Vagina (tissue), 2 donors: ENCODE measurements around the gene AK1. TPM values are rescaled to one million over a fixed set of nuclear protein-coding genes. Genes with fewer than 3 reads are reported as not detected.

Experiments
- DNase-seq, 2 donors: peaks; one replicate each; pipeline ENCODE4 v3.0.0-alpha.2; 2017; ENCODE audit errors: extremely low spot score in 2 of 2
- H3K27ac ChIP-seq: fragments of 200-600 bp; sonication (generic); one replicate; pipeline ENCODE4 v1.5.1; 2019
- H3K27me3 ChIP-seq: fragments of 200-600 bp; sonication (generic); one replicate; pipeline ENCODE4 v1.5.1; 2019
- H3K36me3 ChIP-seq, 2 donors: fragments of 200-600 bp; sonication (generic); one replicate each; pipeline ENCODE4 v1.5.1; 2017 to 2019
- H3K4me1 ChIP-seq: fragments of 200-600 bp; sonication (generic); one replicate; pipeline ENCODE4 v1.5.1; 2019
- H3K4me3 ChIP-seq, 2 donors: fragments of 200-600 bp; sonication (generic); 1 replicate in 1 of 2; 2 replicates in 1 of 2; pipeline ENCODE4 v1.5.1; 2016 to 2019
- H3K9me3 ChIP-seq: fragments of 200-600 bp; sonication (generic); one replicate; pipeline ENCODE4 v1.5.1; 2019
- POLR2A ChIP-seq, 2 donors: fragments of 450-650 bp; IDR thresholded peaks; one replicate each; pipeline ENCODE4 v1.6.1; 2017; ENCODE audit warnings: antibody characterized with exemption in 2 of 2, mild to moderate bottlenecking in 2 of 2, moderate library complexity in 2 of 2
- POLR2AphosphoS5 ChIP-seq, 2 donors: sonication (generic); formaldehyde crosslinking; IDR thresholded peaks; one replicate each; pipeline ENCODE4 v1.9.0; 2017; ENCODE audit warnings: antibody characterized with exemption in 2 of 2, mild to moderate bottlenecking in 2 of 2, low read depth in 1 of 2; ENCODE audit not compliant: insufficient read depth in 1 of 2
- intact Hi-C: fragments of 100-400 bp; cut with DNase I; formaldehyde crosslinking; loops from one replicate; pipeline ENCODE4 v1.15.1; 2023
- total RNA-seq: library from RNA; depleted of rRNA; stranded (reverse); fragments of >200 nt; gene quantifications from one replicate; pipeline ENCODE4 v1.2.3, GENCODE V29; 2016
- TF ChIP-seq, protein P1 (sequence below), 3 experiments: fragments of 450-650 bp in 2 of 3; fragments of 200-600 bp in 1 of 3; sonication (generic) in 1 of 3; IDR thresholded peaks; one replicate each; pipeline ENCODE4 v1.5.1; 2017 to 2019; ENCODE audit warnings: antibody characterized with exemption in 3 of 3, mild to moderate bottlenecking in 2 of 3, moderate library complexity in 2 of 3

AK1 gene
- total RNA-seq, 1 donor from 2014 or later, result 33.4 TPM

DNA sequence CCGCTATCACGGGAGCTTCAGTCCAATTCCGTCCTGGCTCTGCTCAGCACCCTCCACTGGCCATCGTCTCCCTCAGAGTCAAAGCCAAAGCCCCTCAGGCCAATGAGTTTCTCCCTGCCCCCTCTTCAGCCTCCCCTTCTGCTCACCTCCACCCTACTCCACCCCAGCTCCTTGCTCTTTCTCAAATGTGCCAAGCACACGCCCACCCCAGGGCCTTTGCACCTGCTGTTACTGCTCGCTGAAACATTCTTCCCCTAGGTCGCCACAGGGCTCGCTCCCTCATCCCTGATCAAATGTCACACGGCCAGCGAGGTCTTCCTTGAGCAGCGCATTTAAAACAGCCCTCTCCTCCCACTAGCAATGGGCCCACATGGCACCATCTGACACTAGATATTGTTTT, 16.7 kb downstream of the AK1 start:
- peaks cover 29% of the 10 kb centered on the region for H3K4me1 ChIP-seq
- no peaks in the 10 kb centered on the region for H3K36me3 ChIP-seq
- intact Hi-C loops, result no loop called here
- H3K27ac ChIP-seq, result no peak overlapping the region
- no peak overlapping the region for H3K4me3 ChIP-seq
- TF ChIP-seq, protein P1, sequence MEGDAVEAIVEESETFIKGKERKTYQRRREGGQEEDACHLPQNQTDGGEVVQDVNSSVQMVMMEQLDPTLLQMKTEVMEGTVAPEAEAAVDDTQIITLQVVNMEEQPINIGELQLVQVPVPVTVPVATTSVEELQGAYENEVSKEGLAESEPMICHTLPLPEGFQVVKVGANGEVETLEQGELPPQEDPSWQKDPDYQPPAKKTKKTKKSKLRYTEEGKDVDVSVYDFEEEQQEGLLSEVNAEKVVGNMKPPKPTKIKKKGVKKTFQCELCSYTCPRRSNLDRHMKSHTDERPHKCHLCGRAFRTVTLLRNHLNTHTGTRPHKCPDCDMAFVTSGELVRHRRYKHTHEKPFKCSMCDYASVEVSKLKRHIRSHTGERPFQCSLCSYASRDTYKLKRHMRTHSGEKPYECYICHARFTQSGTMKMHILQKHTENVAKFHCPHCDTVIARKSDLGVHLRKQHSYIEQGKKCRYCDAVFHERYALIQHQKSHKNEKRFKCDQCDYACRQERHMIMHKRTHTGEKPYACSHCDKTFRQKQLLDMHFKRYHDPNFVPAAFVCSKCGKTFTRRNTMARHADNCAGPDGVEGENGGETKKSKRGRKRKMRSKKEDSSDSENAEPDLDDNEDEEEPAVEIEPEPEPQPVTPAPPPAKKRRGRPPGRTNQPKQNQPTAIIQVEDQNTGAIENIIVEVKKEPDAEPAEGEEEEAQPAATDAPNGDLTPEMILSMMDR (IDR thresholded peaks at IDR 0.05), result no peak
- TF ChIP-seq POLR2A (IDR thresholded peaks at IDR 0.05), result no peak
- TF ChIP-seq POLR2AphosphoS5 (IDR thresholded peaks at IDR 0.05; ENCODE audit: insufficient read depth in 1 of 2, low read depth in 1 of 2), result no peak
- no peaks in the 10 kb centered on the region for H3K27me3 ChIP-seq
- H3K9me3 ChIP-seq, result no peaks in the 10 kb centered on the region
- DNase-seq, result no peak

DNA sequence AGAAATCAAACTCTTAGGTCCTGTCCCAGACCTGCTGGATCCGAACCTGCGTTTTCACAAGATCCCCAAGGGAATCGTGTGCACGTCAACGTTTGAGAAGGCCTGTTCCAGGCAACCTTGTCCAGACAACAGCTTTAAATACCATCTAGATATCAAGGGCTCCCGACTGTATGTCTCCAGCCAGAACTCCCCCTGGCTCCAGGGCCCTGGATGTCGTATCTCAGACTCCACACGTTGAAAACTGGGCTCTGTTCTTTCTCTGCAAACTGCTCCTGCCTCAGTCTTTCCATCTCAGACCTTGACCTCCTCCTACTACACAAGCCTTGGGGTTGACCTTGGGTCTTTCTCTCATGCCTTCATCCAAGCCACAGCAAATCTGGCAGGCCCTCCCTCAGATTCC, 17.2 kb downstream of the AK1 start:
- intact Hi-C loops, result no loop called here
- Histone ChIP-seq H3K4me3 (no peak overlapping the region), H3K27ac (no peak overlapping the region), H3K27me3 (no peaks in the 10 kb centered on the region), H3K9me3 (no peaks in the 10 kb centered on the region), H3K4me1 (peaks cover 32% of the 10 kb centered on the region), H3K36me3 (no peaks in the 10 kb centered on the region)
- no peak for TF ChIP-seq POLR2AphosphoS5 (IDR thresholded peaks at IDR 0.05; ENCODE audit: insufficient read depth in 1 of 2, low read depth in 1 of 2)
- DNase-seq, result no peak

DNA sequence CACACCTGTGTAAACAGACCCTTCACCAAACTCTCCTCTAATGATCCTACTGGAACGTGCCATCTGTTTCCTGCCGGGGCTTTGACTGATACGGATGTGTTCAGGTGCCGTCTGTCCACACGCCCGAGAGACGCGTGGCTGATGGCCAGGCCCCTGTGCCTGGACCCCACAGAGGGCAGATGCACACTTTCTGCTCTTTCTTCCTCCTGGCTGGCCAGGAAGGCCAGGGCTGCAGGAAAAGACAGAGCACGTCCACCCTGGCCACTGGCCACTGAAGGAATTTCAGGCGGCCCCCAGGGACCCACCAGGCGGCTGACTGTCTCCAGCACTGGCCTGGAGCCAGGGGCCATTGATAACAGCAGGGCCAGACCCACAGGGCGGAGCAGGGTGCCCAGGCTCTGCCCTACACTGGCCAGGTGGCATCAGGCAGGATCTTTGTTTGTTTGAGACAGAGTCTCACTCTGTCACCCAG, 19.4 kb downstream of the AK1 start:
- intact Hi-C loops, result no loop called here
- no peaks in the 10 kb centered on the region for H3K36me3 ChIP-seq
- TF ChIP-seq POLR2A (IDR thresholded peaks at IDR 0.05) (no peak), POLR2AphosphoS5 (IDR thresholded peaks at IDR 0.05; ENCODE audit: insufficient read depth in 1 of 2, low read depth in 1 of 2) (no peak)
- TF ChIP-seq, protein P1 (IDR thresholded peaks at IDR 0.05), result no peak
- H3K27me3 ChIP-seq, result no peaks in the 10 kb centered on the region
- H3K27ac ChIP-seq, result no peak overlapping the region
- no peaks in the 10 kb centered on the region for H3K9me3 ChIP-seq
- no peak overlapping the region for H3K4me3 ChIP-seq
- no peak for DNase-seq
- H3K4me1 ChIP-seq, result peaks cover 50% of the 10 kb centered on the region

- Histone ChIP-seq H3K4me3 (no peak overlapping the region), H3K27ac (no peak overlapping the region), H3K36me3 (no peaks in the 10 kb centered on the region), H3K9me3 (no peaks in the 10 kb centered on the region), H3K4me1 (peaks cover 54% of the 10 kb centered on the region), H3K27me3 (no peaks in the 10 kb centered on the region)
- intact Hi-C loops, result no loop called here
- no peak for DNase-seq
- TF ChIP-seq POLR2A (IDR thresholded peaks at IDR 0.05), result no peak
- no peak for TF ChIP-seq POLR2AphosphoS5 (IDR thresholded peaks at IDR 0.05; ENCODE audit: insufficient read depth in 1 of 2, low read depth in 1 of 2)
- TF ChIP-seq, protein P1 (IDR thresholded peaks at IDR 0.05), result no peak
These were observed 20.2 kb downstream of the AK1 start for GRCh38 chr9:127857278-127857677.

DNA sequence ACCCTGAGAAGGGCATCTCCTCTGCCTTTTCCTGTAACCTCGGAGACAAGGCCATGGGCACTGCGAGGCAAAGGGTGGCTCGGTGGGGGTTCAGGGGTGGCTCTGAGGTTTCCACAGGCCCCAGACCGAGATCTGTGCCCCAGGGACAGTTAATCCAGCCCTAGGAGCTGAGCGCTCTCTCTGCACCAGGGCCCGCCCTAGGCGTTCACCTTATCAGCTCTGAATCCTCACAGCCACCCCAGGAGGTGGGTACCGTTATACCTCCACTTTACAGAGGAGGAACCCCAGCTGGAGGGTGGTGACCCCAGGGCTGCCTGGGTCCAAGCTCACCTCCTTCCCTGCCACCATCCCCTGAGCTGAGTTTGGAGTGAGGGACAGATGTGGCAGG, 20.8 kb downstream of the AK1 start:
- Histone ChIP-seq H3K9me3 (no peaks in the 10 kb centered on the region), H3K27me3 (no peaks in the 10 kb centered on the region), H3K27ac (no peak overlapping the region), H3K36me3 (no peaks in the 10 kb centered on the region), H3K4me1 (peaks cover 54% of the 10 kb centered on the region), H3K4me3 (no peak overlapping the region)
- no peak for TF ChIP-seq POLR2AphosphoS5 (IDR thresholded peaks at IDR 0.05; ENCODE audit: insufficient read depth in 1 of 2, low read depth in 1 of 2)
- TF ChIP-seq, protein P1 (IDR thresholded peaks at IDR 0.05), result no peak
- no peak for TF ChIP-seq POLR2A (IDR thresholded peaks at IDR 0.05)
- no peak for DNase-seq
- intact Hi-C loops, result no loop called here
